Astrocyte of the spinal cord (primary cell): ENCODE measurements around the gene CDKN2AIP.

Source experiments
- DNase-seq: peaks from one replicate; pipeline ENCODE4 v3.0.0; 2011; ENCODE audit warnings: low read depth, low spot score
- H3K4me3 ChIP-seq: 2 replicates; pipeline ENCODE4 v1.5.1; 2011; ENCODE audit warnings: low read depth, mild to moderate bottlenecking, low read length, moderate library complexity
- in situ Hi-C: cut with HindIII; loops from 2 replicates; pipeline ENCODE4 v1.10.0; 2017; ENCODE audit warnings: low sequenced_read_pairs
- TF ChIP-seq, protein P1 (sequence below): IDR thresholded peaks from 2 replicates; pipeline ENCODE4 v1.5.1; 2012; ENCODE audit warnings: low read depth, mild to moderate bottlenecking, low read length, inconsistent platforms

CDKN2AIP gene

GRCh38 chr4:183399126-183399522 is 45.3 kb upstream of the CDKN2AIP start:
- in situ Hi-C loops, result no loop called here
- DNase-seq, result no peak
- TF ChIP-seq, protein P1, sequence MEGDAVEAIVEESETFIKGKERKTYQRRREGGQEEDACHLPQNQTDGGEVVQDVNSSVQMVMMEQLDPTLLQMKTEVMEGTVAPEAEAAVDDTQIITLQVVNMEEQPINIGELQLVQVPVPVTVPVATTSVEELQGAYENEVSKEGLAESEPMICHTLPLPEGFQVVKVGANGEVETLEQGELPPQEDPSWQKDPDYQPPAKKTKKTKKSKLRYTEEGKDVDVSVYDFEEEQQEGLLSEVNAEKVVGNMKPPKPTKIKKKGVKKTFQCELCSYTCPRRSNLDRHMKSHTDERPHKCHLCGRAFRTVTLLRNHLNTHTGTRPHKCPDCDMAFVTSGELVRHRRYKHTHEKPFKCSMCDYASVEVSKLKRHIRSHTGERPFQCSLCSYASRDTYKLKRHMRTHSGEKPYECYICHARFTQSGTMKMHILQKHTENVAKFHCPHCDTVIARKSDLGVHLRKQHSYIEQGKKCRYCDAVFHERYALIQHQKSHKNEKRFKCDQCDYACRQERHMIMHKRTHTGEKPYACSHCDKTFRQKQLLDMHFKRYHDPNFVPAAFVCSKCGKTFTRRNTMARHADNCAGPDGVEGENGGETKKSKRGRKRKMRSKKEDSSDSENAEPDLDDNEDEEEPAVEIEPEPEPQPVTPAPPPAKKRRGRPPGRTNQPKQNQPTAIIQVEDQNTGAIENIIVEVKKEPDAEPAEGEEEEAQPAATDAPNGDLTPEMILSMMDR, result no peak
- H3K4me3 ChIP-seq, result no peak overlapping the region

DNA sequence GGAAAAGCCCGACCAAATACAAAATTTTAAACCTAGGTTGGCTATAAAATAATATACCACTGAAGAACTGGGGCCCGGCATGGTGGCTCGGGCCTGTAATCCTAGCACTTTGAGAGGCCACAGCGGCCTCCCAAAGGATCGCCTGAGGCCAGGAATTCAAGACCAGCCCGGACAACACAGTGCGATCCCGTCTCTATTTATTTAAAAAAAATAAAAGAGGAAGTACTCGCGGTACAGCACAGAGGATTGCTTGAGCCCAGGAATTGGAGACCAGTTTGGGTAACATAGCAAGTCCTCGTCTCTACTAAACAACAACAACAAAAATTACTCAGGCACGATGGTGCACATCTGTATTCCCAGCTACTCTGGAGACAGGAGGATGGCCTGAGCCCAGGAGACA is 44.8 kb upstream of the CDKN2AIP start:
- H3K4me3 ChIP-seq, result no peak overlapping the region
- in situ Hi-C loops, result no loop called here
- TF ChIP-seq, protein P1, result no peak
- DNase-seq, result no peak

DNA sequence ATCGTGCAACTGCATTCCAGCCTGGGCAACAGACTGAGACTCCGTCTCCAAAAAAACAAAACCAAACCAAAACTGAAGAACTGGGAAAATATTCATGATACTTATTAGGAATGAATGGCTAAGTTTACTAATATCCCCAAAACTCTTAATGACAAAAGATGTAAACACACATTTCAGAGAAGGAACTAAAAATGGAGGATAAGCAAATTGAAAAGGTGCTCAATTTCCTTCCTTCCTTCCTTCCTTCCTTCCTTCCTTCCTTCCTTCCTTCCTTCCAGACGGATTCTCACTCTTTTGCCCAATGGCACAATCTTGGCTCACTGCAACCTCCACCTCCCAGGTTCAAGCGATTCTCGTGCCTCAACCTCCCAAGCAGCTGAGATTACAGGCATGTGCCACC is 44.4 kb upstream of the CDKN2AIP start:
- no peak overlapping the region for H3K4me3 ChIP-seq
- TF ChIP-seq, protein P1, result no peak
- DNase-seq, result no peak
- in situ Hi-C loops, result no loop called here

GRCh38 chr4:183401473-183401872 is 43.0 kb upstream of the CDKN2AIP start:
- H3K4me3 ChIP-seq, result no peak overlapping the region
- in situ Hi-C loops, result no loop called here
- DNase-seq, result no peak
- TF ChIP-seq, protein P1, result no peak

GRCh38 chr4:183402771-183403170 is 41.7 kb upstream of the CDKN2AIP start:
- in situ Hi-C loops, result no loop called here
- TF ChIP-seq, protein P1, result no peak
- no peak overlapping the region for H3K4me3 ChIP-seq
- DNase-seq, result no peak

DNA sequence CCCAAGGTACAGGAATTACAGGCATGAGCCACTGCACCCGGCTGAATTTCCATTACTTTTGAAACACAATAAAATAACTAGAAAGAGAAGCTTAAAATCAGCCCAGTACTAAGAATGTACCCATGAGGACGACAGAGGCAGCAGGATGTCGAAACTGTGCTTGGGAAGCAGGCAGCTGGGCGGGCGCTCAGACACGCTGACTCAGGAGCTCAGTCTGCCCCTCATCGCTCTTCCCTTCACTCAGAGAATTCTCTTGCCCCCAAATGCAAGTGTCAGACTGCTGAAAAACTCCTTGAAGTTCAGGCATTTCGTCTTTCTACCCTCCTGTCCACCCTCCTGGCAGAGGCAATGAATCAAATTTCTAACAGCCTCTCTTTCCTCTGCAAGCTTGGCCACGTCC is 41.0 kb upstream of the CDKN2AIP start:
- no peak overlapping the region for H3K4me3 ChIP-seq
- no peak for DNase-seq
- TF ChIP-seq, protein P1, result no peak
- in situ Hi-C loops, result no loop called here

- in situ Hi-C loops, result no loop called here
- H3K4me3 ChIP-seq, result no peak overlapping the region
- DNase-seq, result no peak
- TF ChIP-seq, protein P1, result no peak
Observed at GRCh38 chr4:183403961-183404360, 40.5 kb upstream of the CDKN2AIP start.
